ENCODE measurements around the gene GNA14.

- TF ChIP-seq GATA2 (IDR thresholded peaks at IDR 0.05; ENCODE audit: low read depth, low read length): no peak
- no peak for TF ChIP-seq GATA3 (IDR thresholded peaks at IDR 0.05; ENCODE audit: low read depth, low read length)
These were observed 24.1 kb upstream of the GNA14 start for GRCh38 chr9:77672183-77672582.

Data from SH-SY5Y (cell line).